Skeletal muscle tissue (tissue), 4 donors: ENCODE measurements around the gene ANO3. TPM values are rescaled to one million over a fixed set of nuclear protein-coding genes. Genes with fewer than 3 reads are reported as not detected.

Source experiments
- H3K27ac ChIP-seq: one replicate; pipeline ENCODE4 v1.7.0; 2013; ENCODE audit warnings: mild to moderate bottlenecking, low read depth, low read length, inconsistent platforms
- H3K27me3 ChIP-seq, 3 donors: one replicate each; pipeline ENCODE4 v1.7.0; 2013; ENCODE audit warnings: low read length in 3 of 3; ENCODE audit not compliant: control insufficient read depth in 3 of 3, insufficient read depth in 3 of 3
- H3K36me3 ChIP-seq, 3 donors: one replicate each; pipeline ENCODE4 v1.7.0; 2013; ENCODE audit warnings: low read length in 3 of 3; ENCODE audit not compliant: control insufficient read depth in 3 of 3, insufficient read depth in 3 of 3
- H3K4me1 ChIP-seq, 3 donors: one replicate each; pipeline ENCODE4 v1.7.0; 2013; ENCODE audit warnings: low read length in 3 of 3, mild to moderate bottlenecking in 3 of 3; ENCODE audit not compliant: control insufficient read depth in 3 of 3, insufficient read depth in 3 of 3
- H3K4me3 ChIP-seq, 3 donors: one replicate each; pipeline ENCODE4 v1.7.0; 2013; ENCODE audit warnings: low read length in 3 of 3
- H3K9ac ChIP-seq, 3 donors: one replicate each; pipeline ENCODE4 v1.7.0; 2013; ENCODE audit warnings: low read length in 3 of 3, mild to moderate bottlenecking in 3 of 3, moderate library complexity in 2 of 3, low read depth in 1 of 3
- H3K9me3 ChIP-seq, 3 donors: one replicate each; pipeline ENCODE4 v1.7.0; 2013; ENCODE audit warnings: low read length in 3 of 3; ENCODE audit not compliant: control insufficient read depth in 3 of 3
- total RNA-seq: library from RNA; depleted of rRNA; stranded (reverse); fragments of >200 nt; gene quantifications from one replicate; pipeline ENCODE4 v1.2.3, GENCODE V29; 2014
- donor health status: Osteomylitis.

Gene ANO3
- total RNA-seq, 1 donor from 2014 or later, result under 0.01 TPM

- Histone ChIP-seq H3K9ac (no peak overlapping the region), H3K36me3 (no peaks in the 10 kb centered on the region), H3K4me1 (no peaks in the 10 kb centered on the region), H3K9me3 (no peaks in the 10 kb centered on the region), H3K27me3 (no peaks in the 10 kb centered on the region), H3K27ac (no peak overlapping the region), H3K4me3 (no peak overlapping the region)
Measured at GRCh38 chr11:26519469-26519868, 187.5 kb downstream of the ANO3 start.

- H3K9ac ChIP-seq, result no peak overlapping the region
- no peaks in the 10 kb centered on the region for H3K36me3 ChIP-seq
- no peaks in the 10 kb centered on the region for H3K9me3 ChIP-seq
- no peaks in the 10 kb centered on the region for H3K27me3 ChIP-seq
- H3K27ac ChIP-seq, result no peak overlapping the region
- no peaks in the 10 kb centered on the region for H3K4me1 ChIP-seq
- H3K4me3 ChIP-seq, result no peak overlapping the region
Measured at GRCh38 chr11:26522912-26523610, 191.1 kb downstream of the ANO3 start.

DNA sequence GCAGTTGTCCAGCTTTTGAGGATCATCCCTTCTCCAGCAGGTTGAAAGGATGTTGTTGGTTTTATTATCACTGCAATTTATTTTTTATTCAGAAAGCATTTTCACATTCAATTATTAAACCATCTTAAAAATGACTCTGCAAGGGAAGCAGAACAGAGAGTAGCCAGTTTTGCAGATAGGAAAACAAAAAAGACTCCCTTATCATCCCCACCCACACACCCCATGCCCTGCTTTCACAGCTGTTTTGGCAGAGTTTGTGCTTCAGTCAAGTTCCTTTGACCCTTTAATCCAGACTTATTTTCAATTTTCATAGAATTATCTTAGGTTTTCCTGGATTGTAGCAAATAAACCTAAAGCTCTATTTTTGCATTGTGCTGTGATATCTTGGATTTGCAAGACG, 195.8 kb downstream of the ANO3 start:
- Histone ChIP-seq H3K4me1 (no peaks in the 10 kb centered on the region), H3K9me3 (no peaks in the 10 kb centered on the region), H3K27me3 (no peaks in the 10 kb centered on the region), H3K27ac (no peak overlapping the region), H3K9ac (no peak overlapping the region), H3K36me3 (no peaks in the 10 kb centered on the region), H3K4me3 (no peak overlapping the region)

- no peaks in the 10 kb centered on the region for H3K4me1 ChIP-seq
- no peaks in the 10 kb centered on the region for H3K36me3 ChIP-seq
- no peak overlapping the region for H3K27ac ChIP-seq
Measured at GRCh38 chr11:26537341-26537740, 205.4 kb downstream of the ANO3 start.

GRCh38 chr11:26539517-26539916, 207.6 kb downstream of the ANO3 start:
- no peak overlapping the region for H3K27ac ChIP-seq
- no peaks in the 10 kb centered on the region for H3K9me3 ChIP-seq
- no peak overlapping the region for H3K9ac ChIP-seq
- no peak overlapping the region for H3K4me3 ChIP-seq
- no peaks in the 10 kb centered on the region for H3K4me1 ChIP-seq
- H3K36me3 ChIP-seq, result no peaks in the 10 kb centered on the region
- H3K27me3 ChIP-seq, result no peaks in the 10 kb centered on the region

More at GRCh38 chr11:26537341-26537740, 205.4 kb downstream of the ANO3 start:
- Histone ChIP-seq H3K4me3 (no peak overlapping the region), H3K9ac (no peak overlapping the region), H3K27me3 (no peaks in the 10 kb centered on the region), H3K9me3 (no peaks in the 10 kb centered on the region)

DNA sequence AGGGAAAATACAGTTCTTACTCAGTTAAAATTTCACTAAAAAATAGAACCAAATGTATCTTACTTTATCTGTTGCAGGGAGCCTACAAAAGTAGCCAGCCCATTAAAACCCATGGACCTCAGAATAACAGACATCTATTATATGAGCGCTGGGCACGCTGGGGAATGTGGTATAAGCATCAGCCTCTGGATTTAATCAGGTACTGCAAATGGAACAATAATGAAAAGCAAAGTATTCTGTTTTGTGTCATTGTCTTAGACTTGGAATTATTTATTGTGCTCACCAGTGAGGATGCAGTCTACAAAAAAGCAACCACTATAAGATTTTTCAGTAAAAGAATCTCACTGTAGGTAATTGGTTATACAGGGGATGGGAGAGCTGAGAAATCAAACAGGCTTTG, 209.9 kb downstream of the ANO3 start:
- no peaks in the 10 kb centered on the region for H3K36me3 ChIP-seq
- no peaks in the 10 kb centered on the region for H3K27me3 ChIP-seq
- no peaks in the 10 kb centered on the region for H3K9me3 ChIP-seq
- H3K4me3 ChIP-seq, result no peak overlapping the region
- H3K9ac ChIP-seq, result no peak overlapping the region
- no peak overlapping the region for H3K27ac ChIP-seq
- H3K4me1 ChIP-seq, result no peaks in the 10 kb centered on the region

DNA sequence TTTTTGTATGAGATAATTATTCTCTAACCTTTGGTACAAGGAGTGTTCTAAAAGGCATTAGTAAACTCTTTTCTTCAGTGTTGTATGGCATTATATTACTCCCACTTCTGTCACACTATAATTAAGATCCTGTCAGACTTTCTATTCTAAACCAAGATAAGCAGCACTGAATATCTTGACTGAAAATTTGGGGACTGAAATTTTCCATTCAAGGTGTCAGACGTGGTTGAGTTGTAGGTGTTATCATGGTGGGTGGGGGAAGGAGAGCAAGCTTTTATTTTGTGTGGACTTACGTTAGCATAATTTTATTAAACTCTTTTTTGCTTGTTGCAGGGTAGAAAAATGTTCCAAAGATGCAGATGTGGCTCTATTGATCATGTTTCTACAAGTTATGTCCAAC, 217.2 kb downstream of the ANO3 start:
- Histone ChIP-seq H3K9ac (no peak overlapping the region), H3K9me3 (no peaks in the 10 kb centered on the region), H3K27ac (no peak overlapping the region), H3K36me3 (no peaks in the 10 kb centered on the region), H3K4me3 (no peak overlapping the region), H3K27me3 (no peaks in the 10 kb centered on the region), H3K4me1 (no peaks in the 10 kb centered on the region)

- Histone ChIP-seq H3K9ac (no peak overlapping the region), H3K27me3 (no peaks in the 10 kb centered on the region), H3K4me3 (no peak overlapping the region), H3K36me3 (no peaks in the 10 kb centered on the region), H3K4me1 (no peaks in the 10 kb centered on the region), H3K9me3 (no peaks in the 10 kb centered on the region), H3K27ac (no peak overlapping the region)
Measured at GRCh38 chr11:26550022-26550421, 218.1 kb downstream of the ANO3 start.

DNA sequence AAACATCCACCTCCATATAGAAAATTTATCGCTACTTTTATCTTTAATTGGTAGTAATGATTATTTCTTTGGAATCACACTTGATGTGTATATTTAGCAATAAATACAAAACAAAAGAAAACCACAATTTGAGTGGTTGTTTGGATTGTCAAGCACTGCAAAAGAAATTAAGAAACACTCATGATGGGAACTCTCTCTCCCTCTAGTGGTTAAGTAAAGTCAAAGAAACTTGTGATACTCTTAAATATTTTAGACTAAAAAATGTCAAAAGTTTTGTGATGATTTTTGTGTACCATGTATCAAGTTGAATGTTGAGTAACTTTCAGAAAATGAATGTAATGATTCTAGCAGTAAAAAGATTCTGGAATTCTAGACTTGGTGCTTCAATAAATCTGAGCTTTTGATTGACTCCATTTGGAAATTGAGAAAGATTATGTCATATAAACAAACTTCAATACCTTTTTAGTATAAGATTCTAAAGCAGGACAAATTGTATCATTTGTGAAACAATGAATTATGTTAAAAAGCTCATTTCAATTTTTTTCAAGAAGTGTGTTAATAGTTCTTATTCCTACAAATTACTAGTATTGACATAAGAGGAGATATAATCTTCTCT, 219.4 kb downstream of the ANO3 start:
- Histone ChIP-seq H3K9me3 (no peaks in the 10 kb centered on the region), H3K4me3 (no peak overlapping the region), H3K27me3 (no peaks in the 10 kb centered on the region), H3K4me1 (no peaks in the 10 kb centered on the region), H3K27ac (no peak overlapping the region), H3K9ac (no peak overlapping the region), H3K36me3 (no peaks in the 10 kb centered on the region)

DNA sequence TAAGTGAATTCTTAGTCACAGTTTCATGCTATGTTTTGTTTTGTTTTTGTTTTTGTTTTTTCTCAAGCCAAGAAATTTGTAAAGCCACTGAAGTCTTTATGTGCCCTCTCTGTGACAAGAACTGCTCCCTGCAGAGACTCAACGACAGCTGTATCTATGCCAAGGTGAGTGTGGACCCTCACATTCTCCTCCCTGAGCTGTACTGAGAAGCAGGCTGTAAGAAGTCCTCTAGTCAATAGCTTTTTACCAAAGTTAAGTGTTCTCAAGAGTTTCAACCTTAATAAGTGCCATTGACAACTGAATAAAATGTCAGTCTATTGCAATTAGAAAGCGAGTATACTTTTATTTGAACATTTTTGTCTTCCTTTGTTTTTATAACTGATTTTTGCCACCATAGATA, 221.3 kb downstream of the ANO3 start:
- Histone ChIP-seq H3K9ac (no peak overlapping the region), H3K27me3 (no peaks in the 10 kb centered on the region), H3K9me3 (no peaks in the 10 kb centered on the region), H3K4me1 (no peaks in the 10 kb centered on the region), H3K4me3 (no peak overlapping the region), H3K36me3 (no peaks in the 10 kb centered on the region), H3K27ac (no peak overlapping the region)
